Measurements from ENCODE around the gene PLXNB2. TPM values are rescaled to one million over a fixed set of nuclear protein-coding genes. Genes with fewer than 3 reads are reported as not detected.

Gene PLXNB2
- total and polyA plus RNA-seq, 2 donors (not counting 1 experiment from before 2014, with no cell fraction given), result 62.7 to 209 TPM

GRCh38 chr22:50229370-50229769 lies 78.1 kb downstream of the PLXNB2 start:
- Histone ChIP-seq H3K27me3 (ENCODE audit: control insufficient read depth, insufficient read depth, low read length) (no peaks in the 10 kb centered on the region), H3K36me3 (ENCODE audit: control insufficient read depth, insufficient read depth, low read length) (peaks cover 18% of the 10 kb centered on the region), H4K20me1 (ENCODE audit: control insufficient read depth, extremely low read depth, insufficient read depth, low read length) (no peaks in the 10 kb centered on the region), H3K4me1 (ENCODE audit: control insufficient read depth, extremely low read depth, insufficient read depth, low read length) (no peaks in the 10 kb centered on the region), H3K27ac (ENCODE audit: insufficient read depth, low read length) (no peak overlapping the region), H3K9me3 (ENCODE audit: control insufficient read depth, insufficient read depth, low read depth, low read length) (no peaks in the 10 kb centered on the region), H3K4me3 (replicated peaks in 1 of 4; ENCODE audit: control extremely low read depth in 1 of 4, insufficient read depth in 1 of 4, low read depth in 3 of 4, low read length in 4 of 4) (no peak overlapping the region), H3K9ac (ENCODE audit: insufficient read depth, low read length) (no peak overlapping the region), H3K79me2 (ENCODE audit: control insufficient read depth, insufficient read depth, low read length) (peaks cover 4% of the 10 kb centered on the region), H2AFZ (ENCODE audit: low read length) (no peak overlapping the region), H3K4me2 (ENCODE audit: extremely low read depth, insufficient read depth, low read length) (no peak overlapping the region)
- TF ChIP-seq, protein P1, sequence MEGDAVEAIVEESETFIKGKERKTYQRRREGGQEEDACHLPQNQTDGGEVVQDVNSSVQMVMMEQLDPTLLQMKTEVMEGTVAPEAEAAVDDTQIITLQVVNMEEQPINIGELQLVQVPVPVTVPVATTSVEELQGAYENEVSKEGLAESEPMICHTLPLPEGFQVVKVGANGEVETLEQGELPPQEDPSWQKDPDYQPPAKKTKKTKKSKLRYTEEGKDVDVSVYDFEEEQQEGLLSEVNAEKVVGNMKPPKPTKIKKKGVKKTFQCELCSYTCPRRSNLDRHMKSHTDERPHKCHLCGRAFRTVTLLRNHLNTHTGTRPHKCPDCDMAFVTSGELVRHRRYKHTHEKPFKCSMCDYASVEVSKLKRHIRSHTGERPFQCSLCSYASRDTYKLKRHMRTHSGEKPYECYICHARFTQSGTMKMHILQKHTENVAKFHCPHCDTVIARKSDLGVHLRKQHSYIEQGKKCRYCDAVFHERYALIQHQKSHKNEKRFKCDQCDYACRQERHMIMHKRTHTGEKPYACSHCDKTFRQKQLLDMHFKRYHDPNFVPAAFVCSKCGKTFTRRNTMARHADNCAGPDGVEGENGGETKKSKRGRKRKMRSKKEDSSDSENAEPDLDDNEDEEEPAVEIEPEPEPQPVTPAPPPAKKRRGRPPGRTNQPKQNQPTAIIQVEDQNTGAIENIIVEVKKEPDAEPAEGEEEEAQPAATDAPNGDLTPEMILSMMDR (conservative IDR thresholded peaks at IDR 0.05 in 1 of 2, IDR thresholded peaks at IDR 0.05 in 1 of 2; ENCODE audit: low read depth in 1 of 2, low read length in 2 of 2), result no peak
- no peak for TF ChIP-seq EZH2 (IDR thresholded peaks at IDR 0.05; ENCODE audit: low read length, missing control alignments)
- no peak for DNase-seq (ENCODE audit: low read depth in 2 of 2)

- H3K27me3 ChIP-seq (ENCODE audit: control insufficient read depth, insufficient read depth, low read length), result no peaks in the 10 kb centered on the region
- H3K4me2 ChIP-seq (ENCODE audit: extremely low read depth, insufficient read depth, low read length), result no peak overlapping the region
- TF ChIP-seq EZH2 (IDR thresholded peaks at IDR 0.05; ENCODE audit: low read length, missing control alignments), result no peak
- TF ChIP-seq, protein P1 (conservative IDR thresholded peaks at IDR 0.05 in 1 of 2, IDR thresholded peaks at IDR 0.05 in 1 of 2; ENCODE audit: low read depth in 1 of 2, low read length in 2 of 2), result no peak
- H3K4me1 ChIP-seq (ENCODE audit: control insufficient read depth, extremely low read depth, insufficient read depth, low read length), result no peaks in the 10 kb centered on the region
- no peaks in the 10 kb centered on the region for H3K79me2 ChIP-seq (ENCODE audit: control insufficient read depth, insufficient read depth, low read length)
- H2AFZ ChIP-seq (ENCODE audit: low read length), result no peak overlapping the region
- H3K36me3 ChIP-seq (ENCODE audit: control insufficient read depth, insufficient read depth, low read length), result peaks cover 24% of the 10 kb centered on the region
- DNase-seq (ENCODE audit: low read depth in 2 of 2), result no peak
- H3K4me3 ChIP-seq (replicated peaks in 1 of 4; ENCODE audit: control extremely low read depth in 1 of 4, insufficient read depth in 1 of 4, low read depth in 3 of 4, low read length in 4 of 4), result no peak overlapping the region
- H3K27ac ChIP-seq (ENCODE audit: insufficient read depth, low read length), result no peak overlapping the region
- no peaks in the 10 kb centered on the region for H3K9me3 ChIP-seq (ENCODE audit: control insufficient read depth, insufficient read depth, low read depth, low read length)
- no peak overlapping the region for H3K9ac ChIP-seq (ENCODE audit: insufficient read depth, low read length)
- H4K20me1 ChIP-seq (ENCODE audit: control insufficient read depth, extremely low read depth, insufficient read depth, low read length), result no peaks in the 10 kb centered on the region
These were observed 79.1 kb downstream of the PLXNB2 start for GRCh38 chr22:50228366-50228765.

GRCh38 chr22:50227579-50228215 lies 79.7 kb downstream of the PLXNB2 start:
- H3K4me2 ChIP-seq (ENCODE audit: extremely low read depth, insufficient read depth, low read length), result no peak overlapping the region
- no peak for DNase-seq (ENCODE audit: low read depth in 2 of 2)
- TF ChIP-seq EZH2 (IDR thresholded peaks at IDR 0.05; ENCODE audit: low read length, missing control alignments), result no peak
- TF ChIP-seq, protein P1 (conservative IDR thresholded peaks at IDR 0.05 in 1 of 2, IDR thresholded peaks at IDR 0.05 in 1 of 2; ENCODE audit: low read depth in 1 of 2, low read length in 2 of 2), result no peak

More at GRCh38 chr22:50227579-50228215, 79.7 kb downstream of the PLXNB2 start:
- Histone ChIP-seq H3K4me1 (ENCODE audit: control insufficient read depth, extremely low read depth, insufficient read depth, low read length) (no peaks in the 10 kb centered on the region), H3K36me3 (ENCODE audit: control insufficient read depth, insufficient read depth, low read length) (peaks cover 27% of the 10 kb centered on the region), H3K4me3 (replicated peaks in 1 of 4; ENCODE audit: control extremely low read depth in 1 of 4, insufficient read depth in 1 of 4, low read depth in 3 of 4, low read length in 4 of 4) (no peak overlapping the region), H3K27ac (ENCODE audit: insufficient read depth, low read length) (no peak overlapping the region), H3K9me3 (ENCODE audit: control insufficient read depth, insufficient read depth, low read depth, low read length) (no peaks in the 10 kb centered on the region), H3K79me2 (ENCODE audit: control insufficient read depth, insufficient read depth, low read length) (no peaks in the 10 kb centered on the region), H3K27me3 (ENCODE audit: control insufficient read depth, insufficient read depth, low read length) (no peaks in the 10 kb centered on the region), H4K20me1 (ENCODE audit: control insufficient read depth, extremely low read depth, insufficient read depth, low read length) (no peaks in the 10 kb centered on the region), H2AFZ (ENCODE audit: low read length) (no peak overlapping the region), H3K9ac (ENCODE audit: insufficient read depth, low read length) (no peak overlapping the region)
